AG04449 (cell line): Measurements from ENCODE around the gene TIMMDC1.

Source experiments
- CTCF ChIA-PET: fragments of 350-600 bp; formaldehyde crosslinking; extraction: SDS; loops from one replicate; lab custom pipeline; 2021; ENCODE audit warnings: antibody characterized with exemption; lab: Yijun Ruan, JAX
- POLR2A ChIA-PET: fragments of 400-600, 350-600 bp; formaldehyde crosslinking; extraction: SDS; loops from one replicate; lab custom pipeline; 2020; ENCODE audit warnings: antibody characterized with exemption, inconsistent platforms; lab: Yijun Ruan, JAX
- DNase-seq: peaks from one replicate; pipeline ENCODE4 v3.0.0-alpha.2; 2010; ENCODE audit warnings: low read depth, low spot score
- H3K4me3 ChIP-seq: 2 replicates; pipeline ENCODE4 v1.5.1; 2011; ENCODE audit warnings: low read depth, mild to moderate bottlenecking, control low read depth, low read length
- TF ChIP-seq, protein P1 (sequence below): IDR thresholded peaks from one replicate; pipeline ENCODE4 v1.5.1; 2011; ENCODE audit warnings: mild to moderate bottlenecking, moderate library complexity, low read length, control low read depth, inconsistent platforms; ENCODE audit not compliant: insufficient read depth; ENCODE audit errors: missing control alignments

TIMMDC1 gene

GRCh38 chr3:119500901-119501300, 2.6 kb downstream of the TIMMDC1 start:
- DNase-seq: no peak
- ChIA-PET CTCF (interaction anchor here (0.9 to 2.5 kb wide), 2 partner anchors 14 to 180 kb away, joined by 3 to 13 read pairs; no protein-coding TSS in a partner anchor), POLR2A (interaction anchor here (1.3 kb wide), 1 partner anchor 37 kb away, joined by 4 read pairs; the partner anchor contains the start of gene TMEM39A)
- TF ChIP-seq, protein P1, sequence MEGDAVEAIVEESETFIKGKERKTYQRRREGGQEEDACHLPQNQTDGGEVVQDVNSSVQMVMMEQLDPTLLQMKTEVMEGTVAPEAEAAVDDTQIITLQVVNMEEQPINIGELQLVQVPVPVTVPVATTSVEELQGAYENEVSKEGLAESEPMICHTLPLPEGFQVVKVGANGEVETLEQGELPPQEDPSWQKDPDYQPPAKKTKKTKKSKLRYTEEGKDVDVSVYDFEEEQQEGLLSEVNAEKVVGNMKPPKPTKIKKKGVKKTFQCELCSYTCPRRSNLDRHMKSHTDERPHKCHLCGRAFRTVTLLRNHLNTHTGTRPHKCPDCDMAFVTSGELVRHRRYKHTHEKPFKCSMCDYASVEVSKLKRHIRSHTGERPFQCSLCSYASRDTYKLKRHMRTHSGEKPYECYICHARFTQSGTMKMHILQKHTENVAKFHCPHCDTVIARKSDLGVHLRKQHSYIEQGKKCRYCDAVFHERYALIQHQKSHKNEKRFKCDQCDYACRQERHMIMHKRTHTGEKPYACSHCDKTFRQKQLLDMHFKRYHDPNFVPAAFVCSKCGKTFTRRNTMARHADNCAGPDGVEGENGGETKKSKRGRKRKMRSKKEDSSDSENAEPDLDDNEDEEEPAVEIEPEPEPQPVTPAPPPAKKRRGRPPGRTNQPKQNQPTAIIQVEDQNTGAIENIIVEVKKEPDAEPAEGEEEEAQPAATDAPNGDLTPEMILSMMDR: no peak
- no peak overlapping the region for H3K4me3 ChIP-seq

- TF ChIP-seq, protein P1: no peak
- CTCF ChIA-PET: interaction anchor here (1.5 kb wide), 1 partner anchor 22 kb away, joined by 3 read pairs; no protein-coding TSS in a partner anchor
- DNase-seq: no peak
- H3K4me3 ChIP-seq: no peak overlapping the region
- POLR2A ChIA-PET: no interaction called here
Measured at GRCh38 chr3:119506631-119507030, 8.3 kb downstream of the TIMMDC1 start.

- POLR2A ChIA-PET: no interaction called here
Measured at GRCh38 chr3:119507404-119507803, 9.1 kb downstream of the TIMMDC1 start.

GRCh38 chr3:119508172-119508845, 10.0 kb downstream of the TIMMDC1 start:
- H3K4me3 ChIP-seq: no peak overlapping the region
- no peak for DNase-seq
- ChIA-PET CTCF (interaction anchor here (1.0 to 1.5 kb wide), 2 partner anchors 23 to 166 kb away, joined by 3 read pairs; no protein-coding TSS in a partner anchor), POLR2A (no interaction called here)
- TF ChIP-seq, protein P1: no peak

More at GRCh38 chr3:119507404-119507803, 9.1 kb downstream of the TIMMDC1 start:
- H3K4me3 ChIP-seq: no peak overlapping the region
- DNase-seq: no peak
- TF ChIP-seq, protein P1: no peak
- CTCF ChIA-PET: interaction anchor here (1.5 kb wide), 1 partner anchor 22 kb away, joined by 3 read pairs; no protein-coding TSS in a partner anchor

GRCh38 chr3:119510690-119511089, 12.3 kb downstream of the TIMMDC1 start:
- no peak overlapping the region for H3K4me3 ChIP-seq
- POLR2A ChIA-PET: no interaction called here
- CTCF ChIA-PET: no interaction called here
- DNase-seq: no peak
- TF ChIP-seq, protein P1: no peak

GRCh38 chr3:119514637-119515036, 16.3 kb downstream of the TIMMDC1 start:
- H3K4me3 ChIP-seq: no peak overlapping the region
- POLR2A ChIA-PET: no interaction called here
- CTCF ChIA-PET: interaction anchor here (1.5 kb wide), 1 partner anchor 13 kb away, joined by 3 read pairs; no protein-coding TSS in a partner anchor

More at GRCh38 chr3:119514637-119515036, 16.3 kb downstream of the TIMMDC1 start:
- TF ChIP-seq, protein P1: no peak
- no peak for DNase-seq
